Measurements from ENCODE around the gene EGLN2.
"Not testable (repeated sequence)": the region's sequence is repeated elsewhere in the genome, so short reads cannot be mapped to it uniquely, and the experiment has no call there.

DNA sequence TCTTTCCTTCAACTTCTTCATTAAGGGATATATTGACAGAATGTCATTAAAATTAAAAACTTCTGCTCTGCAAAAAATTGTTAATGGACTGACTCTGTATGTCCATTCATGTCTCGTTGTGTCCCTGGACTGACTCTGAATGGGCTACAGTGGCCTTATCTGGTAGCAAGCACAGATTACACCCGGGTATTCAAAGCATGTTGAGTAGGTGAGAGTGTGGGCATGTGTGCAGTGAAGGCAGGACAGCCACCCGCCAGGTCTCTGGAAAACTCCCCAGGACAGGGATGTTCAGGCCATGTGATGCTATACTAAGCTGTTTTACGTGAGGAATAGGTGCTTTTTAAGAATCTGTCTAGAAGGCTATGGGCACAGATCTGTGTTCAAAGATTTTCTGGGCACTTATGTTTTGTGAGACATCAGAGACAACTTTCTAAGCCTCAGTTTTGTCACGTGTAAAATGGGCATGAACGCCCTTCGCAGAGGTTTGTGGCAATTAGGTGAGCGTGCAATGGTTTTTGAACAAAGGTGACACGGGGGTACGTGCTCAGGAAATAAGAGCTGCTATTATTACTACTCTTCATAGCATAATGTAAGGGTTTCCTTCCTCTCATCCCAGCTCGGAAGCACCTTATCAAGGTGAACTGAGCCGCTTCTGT is 44.1 kb downstream of the EGLN2 start:
- TF ChIP-seq CTCF (IDR thresholded peaks at IDR 0.05; ENCODE audit: borderline replicate concordance, extremely low read depth, low read length, poor library complexity, severe bottlenecking); EZH2 (IDR thresholded peaks at IDR 0.05; ENCODE audit: borderline replicate concordance, low read depth, low read length, severe bottlenecking): not testable (repeated sequence)
